MM.1S (cell line): Measurements from ENCODE around the gene OPA3.
"Not testable (repeated sequence)": the region's sequence is repeated elsewhere in the genome, so short reads cannot be mapped to it uniquely, and the experiment has no call there.

ENCODE experiments used
- DNase-seq: peaks from one replicate; pipeline ENCODE4 v3.0.0-alpha.2; 2015
- H2AFZ ChIP-seq: fragments of 300-600 bp; sonication (generic); 2 replicates; pipeline ENCODE4 v1.6.0; 2016; ENCODE audit warnings: antibody characterized with exemption, low read length
- H3F3A ChIP-seq: fragments of 300-600 bp; sonication (generic); 2 replicates; pipeline ENCODE4 v1.6.1; 2016; ENCODE audit warnings: mild to moderate bottlenecking, antibody characterized with exemption, low read length, moderate library complexity, mixed read lengths; ENCODE audit not compliant: insufficient read depth
- H3K27ac ChIP-seq: fragments of 300-600 bp; sonication (generic); 2 replicates; pipeline ENCODE4 v1.5.1; 2016; ENCODE audit warnings: mild to moderate bottlenecking, low read length
- H3K27me3 ChIP-seq: fragments of 300-600 bp; sonication (generic); replicated peaks from 2 replicates; pipeline ENCODE4 v1.6.0; 2016; ENCODE audit warnings: low read length; ENCODE audit not compliant: insufficient read depth
- H3K36me3 ChIP-seq: fragments of 300-600 bp; sonication (generic); replicated peaks from 2 replicates; pipeline ENCODE4 v1.6.1; 2016; ENCODE audit warnings: mild to moderate bottlenecking, low read length, mixed read lengths; ENCODE audit not compliant: insufficient read depth
- H3K4me1 ChIP-seq: fragments of 300-600 bp; sonication (generic); 2 replicates; pipeline ENCODE4 v1.6.1; 2016; ENCODE audit warnings: low read length, mixed read lengths
- H3K4me2 ChIP-seq: fragments of 300-600 bp; sonication (generic); 2 replicates; pipeline ENCODE4 v1.6.0; 2016; ENCODE audit warnings: low read depth, low read length
- H3K4me3 ChIP-seq: fragments of 300-600 bp; sonication (generic); 2 replicates; pipeline ENCODE4 v1.5.1; 2016; ENCODE audit warnings: low read length, mixed read lengths
- H3K79me2 ChIP-seq: fragments of 300-600 bp; sonication (generic); 2 replicates; pipeline ENCODE4 v1.6.1; 2016; ENCODE audit warnings: mixed run types, low read length, mixed read lengths
- H3K9ac ChIP-seq: fragments of 300-600 bp; sonication (generic); 2 replicates; pipeline ENCODE4 v1.6.1; 2016; ENCODE audit warnings: low read length, mixed read lengths
- H3K9me2 ChIP-seq: fragments of 300-600 bp; sonication (generic); replicated peaks from 2 replicates; pipeline ENCODE4 v1.6.1; 2016; ENCODE audit warnings: mild to moderate bottlenecking, low read length, mixed read lengths; ENCODE audit not compliant: insufficient read depth
- H3K9me3 ChIP-seq: fragments of 300-600 bp; sonication (generic); replicated peaks from 2 replicates; pipeline ENCODE4 v1.6.1; 2016; ENCODE audit warnings: mild to moderate bottlenecking, low read length, mixed read lengths; ENCODE audit not compliant: insufficient read depth
- H4K20me1 ChIP-seq: fragments of 300-600 bp; sonication (generic); 2 replicates; pipeline ENCODE4 v1.6.1; 2016; ENCODE audit warnings: mild to moderate bottlenecking, low read length, moderate library complexity, mixed read lengths; ENCODE audit not compliant: insufficient read depth
- EZH2 ChIP-seq: fragments of 300-600 bp; sonication (generic); optimal IDR thresholded peaks from 2 replicates; pipeline ENCODE3; 2017; ENCODE audit warnings: low read depth, mild to moderate bottlenecking, antibody characterized with exemption, low read length, mixed read lengths
- EZH2phosphoT487 ChIP-seq: fragments of 300-600 bp; sonication (generic); IDR thresholded peaks from 2 replicates; pipeline ENCODE4 v1.6.1; 2018; ENCODE audit warnings: antibody characterized with exemption, low read length
- TF ChIP-seq, protein P1 (sequence below): fragments of 300-600 bp; sonication (generic); IDR thresholded peaks from 2 replicates; pipeline ENCODE4 v1.5.1; 2016; ENCODE audit warnings: antibody characterized with exemption, low read length, mixed read lengths

OPA3 gene

DNA sequence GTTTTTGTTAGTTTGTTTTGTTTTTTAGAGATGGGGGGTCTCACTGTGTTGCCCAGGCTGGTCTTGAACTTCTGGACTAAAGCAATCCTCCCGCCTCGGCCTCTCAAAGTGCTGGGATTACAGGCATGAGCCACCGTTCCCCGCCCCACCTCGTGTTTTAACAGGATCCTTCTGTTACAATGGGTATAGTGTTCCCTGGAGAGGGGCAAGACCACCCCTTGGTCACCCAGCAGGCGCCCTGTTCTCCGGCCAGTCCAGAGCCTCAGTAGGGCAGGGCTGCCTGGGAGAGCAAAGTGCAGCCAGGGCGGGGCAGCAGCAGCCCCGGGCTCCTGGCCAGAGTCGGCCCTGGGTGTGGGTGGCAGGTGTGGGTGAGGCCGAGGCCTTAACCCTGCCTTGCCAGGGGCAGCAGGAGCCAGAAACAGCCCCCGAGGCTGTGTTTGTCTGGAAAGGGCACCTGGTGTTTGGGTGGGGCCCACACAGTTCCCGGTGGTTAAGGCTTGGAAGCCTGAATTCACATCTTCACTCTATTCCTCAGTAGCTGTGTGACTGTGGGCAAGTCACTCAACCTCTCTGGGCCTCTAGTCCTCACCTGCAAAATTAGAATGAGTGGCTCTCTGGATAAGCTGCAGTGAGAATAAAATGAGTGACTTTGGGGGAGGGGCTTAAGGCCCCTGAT lies 70.1 kb downstream of the OPA3 start:
- no peak overlapping the region for H3K27ac ChIP-seq
- no peak for DNase-seq
- no peak overlapping the region for H3K4me2 ChIP-seq
- H3K9ac ChIP-seq, result no peak overlapping the region
- H3F3A ChIP-seq, result no peaks in the 10 kb centered on the region
- peaks cover 13% of the 10 kb centered on the region for H3K4me1 ChIP-seq
- H3K9me2 ChIP-seq, result no peaks in the 10 kb centered on the region
- no peak for TF ChIP-seq EZH2
- TF ChIP-seq EZH2phosphoT487, result no peak
- TF ChIP-seq, protein P1, sequence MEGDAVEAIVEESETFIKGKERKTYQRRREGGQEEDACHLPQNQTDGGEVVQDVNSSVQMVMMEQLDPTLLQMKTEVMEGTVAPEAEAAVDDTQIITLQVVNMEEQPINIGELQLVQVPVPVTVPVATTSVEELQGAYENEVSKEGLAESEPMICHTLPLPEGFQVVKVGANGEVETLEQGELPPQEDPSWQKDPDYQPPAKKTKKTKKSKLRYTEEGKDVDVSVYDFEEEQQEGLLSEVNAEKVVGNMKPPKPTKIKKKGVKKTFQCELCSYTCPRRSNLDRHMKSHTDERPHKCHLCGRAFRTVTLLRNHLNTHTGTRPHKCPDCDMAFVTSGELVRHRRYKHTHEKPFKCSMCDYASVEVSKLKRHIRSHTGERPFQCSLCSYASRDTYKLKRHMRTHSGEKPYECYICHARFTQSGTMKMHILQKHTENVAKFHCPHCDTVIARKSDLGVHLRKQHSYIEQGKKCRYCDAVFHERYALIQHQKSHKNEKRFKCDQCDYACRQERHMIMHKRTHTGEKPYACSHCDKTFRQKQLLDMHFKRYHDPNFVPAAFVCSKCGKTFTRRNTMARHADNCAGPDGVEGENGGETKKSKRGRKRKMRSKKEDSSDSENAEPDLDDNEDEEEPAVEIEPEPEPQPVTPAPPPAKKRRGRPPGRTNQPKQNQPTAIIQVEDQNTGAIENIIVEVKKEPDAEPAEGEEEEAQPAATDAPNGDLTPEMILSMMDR, result no peak
- peaks cover 48% of the 10 kb centered on the region for H3K79me2 ChIP-seq
- no peaks in the 10 kb centered on the region for H4K20me1 ChIP-seq
- no peak overlapping the region for H3K4me3 ChIP-seq
- H3K27me3 ChIP-seq, result no peaks in the 10 kb centered on the region
- H2AFZ ChIP-seq, result no peak overlapping the region
- no peaks in the 10 kb centered on the region for H3K36me3 ChIP-seq
- H3K9me3 ChIP-seq, result no peaks in the 10 kb centered on the region

- DNase-seq, result no peak
- no peaks in the 10 kb centered on the region for H4K20me1 ChIP-seq
- H3K9ac ChIP-seq, result no peak overlapping the region
- H2AFZ ChIP-seq, result no peak overlapping the region
- H3K4me3 ChIP-seq, result no peak overlapping the region
- no peaks in the 10 kb centered on the region for H3K9me2 ChIP-seq
- no peaks in the 10 kb centered on the region for H3K27me3 ChIP-seq
- H3K36me3 ChIP-seq, result no peaks in the 10 kb centered on the region
- peaks cover 14% of the 10 kb centered on the region for H3K4me1 ChIP-seq
- no peak overlapping the region for H3K4me2 ChIP-seq
- peaks cover 62% of the 10 kb centered on the region for H3K79me2 ChIP-seq
- H3K27ac ChIP-seq, result no peak overlapping the region
- TF ChIP-seq EZH2 (no peak), EZH2phosphoT487 (no peak)
- TF ChIP-seq, protein P1, result no peak
- H3K9me3 ChIP-seq, result no peaks in the 10 kb centered on the region
- H3F3A ChIP-seq, result peaks cover 4% of the 10 kb centered on the region
Measured at GRCh38 chr19:45512881-45513483, 71.6 kb downstream of the OPA3 start.

DNA sequence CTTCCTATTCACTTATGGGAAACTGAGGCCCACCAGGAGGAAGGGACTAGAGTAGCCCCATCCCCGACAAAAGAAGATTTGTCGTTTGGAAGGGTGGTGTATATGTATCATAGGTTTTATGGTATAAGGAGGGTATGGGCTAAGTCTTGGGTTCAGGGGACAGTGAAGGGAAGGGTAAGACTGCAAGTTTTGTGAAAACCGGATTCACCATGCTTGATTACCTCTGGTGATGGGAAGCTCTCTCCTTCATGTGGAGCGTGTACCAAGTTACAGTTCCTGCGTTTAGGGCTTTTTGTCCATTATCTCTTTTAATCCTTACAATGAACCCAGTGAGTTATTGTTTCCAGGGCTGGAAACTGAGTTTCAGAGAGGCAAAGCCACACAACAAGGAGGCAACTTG lies 73.5 kb downstream of the OPA3 start:
- H2AFZ ChIP-seq, result no peak overlapping the region
- no peak overlapping the region for H3K27ac ChIP-seq
- no peak for DNase-seq
- H3K4me2 ChIP-seq, result no peak overlapping the region
- H3F3A ChIP-seq, result peaks cover 4% of the 10 kb centered on the region
- peaks cover 69% of the 10 kb centered on the region for H3K79me2 ChIP-seq
- no peak overlapping the region for H3K9ac ChIP-seq
- no peaks in the 10 kb centered on the region for H3K9me3 ChIP-seq
- no peaks in the 10 kb centered on the region for H4K20me1 ChIP-seq
- no peaks in the 10 kb centered on the region for H3K27me3 ChIP-seq
- TF ChIP-seq EZH2phosphoT487, result no peak
- TF ChIP-seq, protein P1, result no peak
- no peak for TF ChIP-seq EZH2
- H3K4me3 ChIP-seq, result no peak overlapping the region
- peaks cover 14% of the 10 kb centered on the region for H3K4me1 ChIP-seq
- no peaks in the 10 kb centered on the region for H3K36me3 ChIP-seq
- H3K9me2 ChIP-seq, result no peaks in the 10 kb centered on the region

DNA sequence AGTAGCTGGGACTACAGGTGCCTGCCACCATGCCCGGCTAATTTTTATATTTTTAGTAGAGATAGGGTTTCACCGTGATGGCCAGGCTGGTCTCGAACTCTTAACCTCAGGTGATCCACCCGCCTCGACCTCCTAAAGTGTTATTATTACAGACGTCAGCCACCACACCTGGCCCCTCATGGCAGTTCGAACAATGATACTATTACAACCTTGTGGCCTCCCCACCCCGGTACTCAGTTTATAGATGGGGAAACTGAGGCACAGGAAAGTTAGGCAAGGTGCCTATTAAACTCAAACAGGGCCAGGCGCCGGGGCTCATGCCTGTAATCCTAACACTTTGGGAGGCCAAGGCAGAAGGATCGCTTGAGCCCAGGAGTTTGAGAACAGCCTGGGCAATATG lies 74.2 kb downstream of the OPA3 start:
- H3K27ac ChIP-seq, H3F3A ChIP-seq, H4K20me1 ChIP-seq, H3K4me3 ChIP-seq, H3K36me3 ChIP-seq, H3K9ac ChIP-seq, H3K4me2 ChIP-seq, H3K27me3 ChIP-seq, H2AFZ ChIP-seq, DNase-seq, H3K9me2 ChIP-seq, H3K9me3 ChIP-seq: not testable (repeated sequence)
- peaks cover 14% of the 10 kb centered on the region for H3K4me1 ChIP-seq
- H3K79me2 ChIP-seq, result peaks cover 69% of the 10 kb centered on the region
